K562 (cell line): ENCODE data around the gene TRIP12.

Source experiments
- EP300 ChIP-seq: IDR thresholded peaks from 2 replicates; pipeline ENCODE4 v1.6.1; 2012; ENCODE audit warnings: low read length, improper control_type of control experiment
- FOXM1 ChIP-seq, 2 experiments: fragments of 450-650 bp in 1 of 2; sonication (generic) in 1 of 2; formaldehyde crosslinking in 1 of 2; IDR thresholded peaks; 2 replicates each; pipeline versions ENCODE4 v1.6.1 to v1.9.0; 2017 to 2022; ENCODE audit warnings: low read depth in 2 of 2, mild to moderate bottlenecking in 2 of 2, missing genetic modification reagents in 1 of 2, moderate library complexity in 1 of 2
- KDM5B ChIP-seq: fragments of 200-600 bp; sonication (generic); IDR thresholded peaks from 2 replicates; pipeline ENCODE4 v1.6.1; 2012; ENCODE audit warnings: low read depth, mild to moderate bottlenecking, moderate library complexity, low read length, control low read depth, inconsistent platforms; ENCODE audit not compliant: insufficient replicate concordance
- POLR2AphosphoS2 ChIP-seq: IDR thresholded peaks from 2 replicates; pipeline ENCODE4 v1.6.1; 2012; ENCODE audit warnings: low read length, improper control_type of control experiment
- SREBF2 ChIP-seq: sonication (generic); formaldehyde crosslinking; IDR thresholded peaks from 2 replicates; pipeline ENCODE4 v1.4.0; 2020; ENCODE audit warnings: mild to moderate bottlenecking, missing genetic modification reagents
- ZNF589 ChIP-seq: fragments of 200-800 bp; sonication (Bioruptor generic); IDR thresholded peaks from 2 replicates; pipeline ENCODE4 v1.6.1; 2016; ENCODE audit warnings: low read depth, missing genetic modification characterization, missing compliant biosample characterization
- TF ChIP-seq, protein P1 (sequence below): fragments of 450-650 bp; formaldehyde crosslinking; IDR thresholded peaks from 2 replicates; pipeline ENCODE4 v1.4.0; 2022; ENCODE audit warnings: missing genetic modification characterization

DNA sequence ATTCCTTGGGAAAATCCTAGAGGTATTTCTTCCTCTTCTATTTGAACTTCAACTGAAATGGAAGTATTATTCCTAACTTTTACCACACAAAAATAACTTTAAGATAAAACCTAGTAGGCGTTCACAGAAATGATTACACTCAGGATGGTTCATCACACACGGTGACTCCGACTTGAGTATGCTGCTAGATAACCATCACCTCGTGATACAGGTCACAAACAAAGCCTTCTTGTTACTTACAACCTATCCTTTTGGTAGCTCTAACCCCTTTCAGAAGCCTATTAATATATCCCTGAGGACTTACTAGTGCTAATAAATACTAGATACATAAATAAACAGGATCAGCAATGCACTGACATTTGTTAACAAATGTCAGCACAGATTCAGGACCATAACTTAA lies 106.5 kb downstream of the TRIP12 start:
- no peak for TF ChIP-seq ZNF589 (CRISPR knock-in tag)
- TF ChIP-seq POLR2AphosphoS2: no peak
- no peak for TF ChIP-seq KDM5B
- no peak for TF ChIP-seq FOXM1 (IDR thresholded peaks at IDR 0.05; ENCODE audit: low read depth)
- no peak for TF ChIP-seq FOXM1 (CRISPR knock-in tag; IDR thresholded peaks at IDR 0.05; ENCODE audit: low read depth)
- TF ChIP-seq SREBF2 (CRISPR knock-in tag): no peak
- TF ChIP-seq, protein P1, sequence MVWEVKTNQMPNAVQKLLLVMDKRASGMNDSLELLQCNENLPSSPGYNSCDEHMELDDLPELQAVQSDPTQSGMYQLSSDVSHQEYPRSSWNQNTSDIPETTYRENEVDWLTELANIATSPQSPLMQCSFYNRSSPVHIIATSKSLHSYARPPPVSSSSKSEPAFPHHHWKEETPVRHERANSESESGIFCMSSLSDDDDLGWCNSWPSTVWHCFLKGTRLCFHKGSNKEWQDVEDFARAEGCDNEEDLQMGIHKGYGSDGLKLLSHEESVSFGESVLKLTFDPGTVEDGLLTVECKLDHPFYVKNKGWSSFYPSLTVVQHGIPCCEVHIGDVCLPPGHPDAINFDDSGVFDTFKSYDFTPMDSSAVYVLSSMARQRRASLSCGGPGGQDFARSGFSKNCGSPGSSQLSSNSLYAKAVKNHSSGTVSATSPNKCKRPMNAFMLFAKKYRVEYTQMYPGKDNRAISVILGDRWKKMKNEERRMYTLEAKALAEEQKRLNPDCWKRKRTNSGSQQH: no peak
- no peak for TF ChIP-seq EP300
